Measurements from ENCODE around the gene TET3.

Gene TET3

DNA sequence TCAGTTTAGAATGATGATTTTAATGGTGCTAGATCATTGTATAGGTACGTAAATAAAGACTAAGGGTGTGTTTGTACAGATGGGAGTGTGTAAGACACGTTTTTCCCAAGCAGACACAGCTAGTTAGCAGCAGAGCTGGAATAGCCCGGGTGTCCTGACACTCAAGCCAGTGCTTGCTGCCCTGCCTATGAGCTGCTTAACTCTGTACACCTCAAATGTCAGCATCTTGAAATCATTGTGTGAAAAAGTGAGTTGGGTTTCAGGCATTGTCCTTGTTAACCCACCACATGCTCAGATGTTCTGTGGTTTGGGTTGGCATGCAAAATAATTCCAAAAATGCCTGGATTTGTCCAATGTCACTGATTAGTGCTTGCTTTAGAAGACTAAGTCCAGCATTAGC, 13.0 kb upstream of the TET3 start:
- DNase-seq (ENCODE audit: low read depth), result no peak
- no peak overlapping the region for H3K4me3 ChIP-seq (replicated peaks; ENCODE audit: low read depth, low read length)
- TF ChIP-seq, protein P1, sequence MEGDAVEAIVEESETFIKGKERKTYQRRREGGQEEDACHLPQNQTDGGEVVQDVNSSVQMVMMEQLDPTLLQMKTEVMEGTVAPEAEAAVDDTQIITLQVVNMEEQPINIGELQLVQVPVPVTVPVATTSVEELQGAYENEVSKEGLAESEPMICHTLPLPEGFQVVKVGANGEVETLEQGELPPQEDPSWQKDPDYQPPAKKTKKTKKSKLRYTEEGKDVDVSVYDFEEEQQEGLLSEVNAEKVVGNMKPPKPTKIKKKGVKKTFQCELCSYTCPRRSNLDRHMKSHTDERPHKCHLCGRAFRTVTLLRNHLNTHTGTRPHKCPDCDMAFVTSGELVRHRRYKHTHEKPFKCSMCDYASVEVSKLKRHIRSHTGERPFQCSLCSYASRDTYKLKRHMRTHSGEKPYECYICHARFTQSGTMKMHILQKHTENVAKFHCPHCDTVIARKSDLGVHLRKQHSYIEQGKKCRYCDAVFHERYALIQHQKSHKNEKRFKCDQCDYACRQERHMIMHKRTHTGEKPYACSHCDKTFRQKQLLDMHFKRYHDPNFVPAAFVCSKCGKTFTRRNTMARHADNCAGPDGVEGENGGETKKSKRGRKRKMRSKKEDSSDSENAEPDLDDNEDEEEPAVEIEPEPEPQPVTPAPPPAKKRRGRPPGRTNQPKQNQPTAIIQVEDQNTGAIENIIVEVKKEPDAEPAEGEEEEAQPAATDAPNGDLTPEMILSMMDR (IDR thresholded peaks at IDR 0.05; ENCODE audit: low read length, missing control alignments), result no peak

DNA sequence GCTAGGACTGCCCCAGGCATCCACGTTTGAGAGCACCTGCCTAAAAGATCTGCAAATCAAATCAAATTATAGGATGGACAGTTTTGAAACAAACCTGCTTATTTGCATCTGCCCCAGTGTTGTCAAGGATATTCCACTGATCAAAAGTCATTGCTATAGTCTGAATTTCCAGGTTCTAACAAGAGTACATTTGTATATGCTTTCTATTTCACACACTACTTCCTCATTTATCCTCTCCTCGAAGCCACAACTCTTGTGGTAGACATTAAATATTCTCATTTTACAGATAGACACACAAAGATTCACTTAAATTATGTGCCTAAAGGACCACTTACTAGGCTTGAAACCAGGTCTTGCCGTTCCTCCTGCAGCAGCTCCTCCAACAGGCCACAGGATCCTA, 11.9 kb upstream of the TET3 start:
- TF ChIP-seq, protein P1 (IDR thresholded peaks at IDR 0.05; ENCODE audit: low read length, missing control alignments), result no peak
- DNase-seq (ENCODE audit: low read depth), result no peak
- no peak overlapping the region for H3K4me3 ChIP-seq (replicated peaks; ENCODE audit: low read depth, low read length)

DNA sequence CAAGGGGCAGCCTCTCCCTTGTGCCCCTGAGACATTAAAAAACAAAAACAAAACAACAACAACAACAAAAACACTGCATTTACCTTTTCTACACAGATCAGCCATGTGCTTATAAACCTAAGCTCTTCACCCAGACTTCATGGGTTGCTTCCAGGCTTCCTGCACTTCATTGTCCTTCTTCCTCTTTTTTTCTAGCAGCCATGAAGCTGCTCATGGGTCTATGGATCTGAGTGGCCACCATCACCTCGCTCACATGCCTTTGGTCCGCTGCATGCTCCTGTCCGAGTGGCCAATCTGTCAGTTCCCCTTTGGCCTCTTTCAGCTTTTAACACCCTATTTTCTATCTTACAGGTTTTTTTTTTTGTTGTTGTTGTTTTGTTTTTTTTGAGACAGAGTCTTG, 9.0 kb upstream of the TET3 start:
- DNase-seq (ENCODE audit: low read depth), result no peak
- H3K4me3 ChIP-seq (replicated peaks; ENCODE audit: low read depth, low read length), result no peak overlapping the region
- TF ChIP-seq, protein P1 (IDR thresholded peaks at IDR 0.05; ENCODE audit: low read length, missing control alignments), result no peak

DNA sequence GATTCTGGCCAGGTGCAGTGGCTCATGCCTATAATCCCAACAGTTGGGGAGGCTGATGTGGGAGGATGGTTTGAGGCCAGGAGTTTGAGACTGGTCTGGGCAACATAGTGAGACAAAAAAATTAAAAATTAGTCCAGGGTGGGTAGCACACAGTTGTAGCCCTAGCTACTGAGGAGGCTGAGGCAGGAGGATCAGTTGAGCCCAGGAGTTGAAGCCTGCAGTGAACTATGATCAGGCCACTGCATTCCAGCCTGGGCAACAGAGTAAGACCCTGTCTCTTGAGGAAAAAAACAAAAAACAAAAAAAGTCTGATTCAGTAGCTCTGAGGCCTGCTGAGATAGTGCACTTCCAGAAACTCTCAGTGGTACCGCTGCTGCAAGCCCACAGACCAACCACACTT, 7.9 kb upstream of the TET3 start:
- H3K4me3 ChIP-seq (replicated peaks; ENCODE audit: low read depth, low read length), result no peak overlapping the region
- no peak for DNase-seq (ENCODE audit: low read depth)
- TF ChIP-seq, protein P1 (IDR thresholded peaks at IDR 0.05; ENCODE audit: low read length, missing control alignments), result no peak

DNA sequence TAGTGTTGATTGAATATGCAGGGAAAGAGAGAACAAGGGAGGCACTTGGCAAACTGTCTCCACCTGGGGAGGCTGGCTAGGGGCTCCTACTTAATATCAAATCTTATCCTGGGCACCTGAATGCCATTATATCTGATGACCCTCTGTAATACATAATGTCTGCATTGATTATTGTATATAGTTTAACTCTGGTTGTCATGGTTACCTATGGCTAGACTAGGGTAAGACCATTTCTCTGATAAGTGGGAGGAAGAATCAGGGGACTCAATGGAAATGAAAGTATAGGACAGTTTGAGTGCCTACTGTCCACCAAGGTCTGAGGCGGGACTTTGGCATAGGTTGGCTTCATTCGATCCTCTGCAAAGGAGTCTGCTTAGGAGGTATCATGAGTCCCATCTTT, 7.2 kb upstream of the TET3 start:
- TF ChIP-seq, protein P1 (IDR thresholded peaks at IDR 0.05; ENCODE audit: low read length, missing control alignments), result no peak
- no peak overlapping the region for H3K4me3 ChIP-seq (replicated peaks; ENCODE audit: low read depth, low read length)
- DNase-seq (ENCODE audit: low read depth), result no peak

- TF ChIP-seq, protein P1 (IDR thresholded peaks at IDR 0.05; ENCODE audit: low read length, missing control alignments), result no peak
- peak; percentile 40 for DNase-seq (ENCODE audit: low read depth)
- no peak overlapping the region for H3K4me3 ChIP-seq (replicated peaks; ENCODE audit: low read depth, low read length)
These were observed 5.7 kb upstream of the TET3 start for GRCh38 chr2:73979021-73979420.

DNA sequence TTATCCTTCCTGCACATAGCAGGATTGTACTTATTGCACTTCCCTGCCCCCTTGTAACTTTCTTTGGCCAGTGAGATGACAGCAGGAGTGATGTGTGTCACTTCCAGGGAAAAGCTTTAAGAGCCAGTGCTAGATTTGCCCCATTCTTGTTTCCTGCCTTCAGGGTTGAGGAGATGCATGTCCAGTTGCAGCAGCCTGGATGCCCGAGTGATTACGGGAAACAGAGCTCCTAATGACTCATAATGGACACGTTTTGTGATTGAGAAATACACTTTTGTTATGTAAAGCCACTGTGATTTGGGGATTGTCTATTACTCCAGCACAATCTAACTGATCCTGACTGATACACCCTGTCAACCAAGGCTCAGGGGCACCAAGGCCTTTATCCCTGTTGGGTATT, 5.0 kb upstream of the TET3 start:
- peak; percentile 90 for DNase-seq (ENCODE audit: low read depth)

More for the DNA sequence above, 5.0 kb upstream of the TET3 start:
- H3K4me3 ChIP-seq (replicated peaks; ENCODE audit: low read depth, low read length), result no peak overlapping the region
- TF ChIP-seq, protein P1 (IDR thresholded peaks at IDR 0.05; ENCODE audit: low read length, missing control alignments), result no peak
